Bronchial epithelial cell (primary cell): ENCODE data around the gene LAMB3. TPM values are rescaled to one million over a fixed set of nuclear protein-coding genes. Genes with fewer than 3 reads are reported as not detected.

Experiments
- DNase-seq: peaks from one replicate; pipeline ENCODE4 v3.0.0-alpha.2; 2010; ENCODE audit warnings: low read depth
- FAIRE-seq: peaks from 2 replicates; lab custom pipeline; 2011; peaks lifted over from hg19 to GRCh38; lab: Jason Lieb, UNC
- H3K27me3 ChIP-seq: 2 replicates; pipeline ENCODE4 v1.5.1; 2011; ENCODE audit warnings: low read length; ENCODE audit not compliant: control insufficient read depth, insufficient read depth
- H3K36me3 ChIP-seq: 2 replicates; pipeline ENCODE4 v1.5.1; 2011; ENCODE audit warnings: low read length; ENCODE audit not compliant: control insufficient read depth, insufficient read depth
- H3K4me3 ChIP-seq: 2 replicates; pipeline ENCODE4 v1.5.1; 2011; ENCODE audit warnings: mild to moderate bottlenecking, low read depth, low read length, control low read depth
- CTCF ChIP-seq: IDR thresholded peaks from 2 replicates; pipeline ENCODE4 v1.5.1; 2011; ENCODE audit warnings: mild to moderate bottlenecking, moderate library complexity, low read length, control low read depth, inconsistent platforms; ENCODE audit not compliant: insufficient read depth, severe bottlenecking
- total RNA-seq: library from RNA; depleted of rRNA; stranded (reverse); fragments of >200 nt; gene quantifications from 2 replicates; pipeline ENCODE4 v1.2.1, GENCODE V29; 2014

The LAMB3 gene
- total RNA-seq, 1 donor from 2014 or later, result 3,106 TPM

- Histone ChIP-seq H3K4me3 (peak overlapping the region; percentile 45), H3K27me3 (no peaks in the 10 kb centered on the region), H3K36me3 (no peaks in the 10 kb centered on the region)
- FAIRE-seq (no peak), DNase-seq (no peak)
- peak; percentile 11 for TF ChIP-seq CTCF
Measured at GRCh38 chr1:209675565-209676154, 23.4 kb upstream of the LAMB3 start.

- FAIRE-seq (no peak), DNase-seq (no peak)
- no peaks in the 10 kb centered on the region for H3K27me3 ChIP-seq
- H3K4me3 ChIP-seq, result peak within 1 kb of the TSS; percentile 45
- TF ChIP-seq CTCF, result no peak
- H3K36me3 ChIP-seq, result no peaks in the 10 kb centered on the region
Measured at GRCh38 chr1:209674957-209675564, 22.8 kb upstream of the LAMB3 start, which contains the start of gene G0S2. Gene G0S2 (plus strand): TSS chr1:209675412. CDS start chr1:209675685, 273 bp downstream.

- Histone ChIP-seq H3K4me3 (no peak overlapping the region), H3K36me3 (no peaks in the 10 kb centered on the region), H3K27me3 (no peaks in the 10 kb centered on the region)
- DNase-seq, result no peak
- no peak for FAIRE-seq
- no peak for TF ChIP-seq CTCF
Measured at GRCh38 chr1:209673631-209674417, 21.6 kb upstream of the LAMB3 start.

GRCh38 chr1:209672705-209673630 lies 20.7 kb upstream of the LAMB3 start:
- Histone ChIP-seq H3K27me3 (no peaks in the 10 kb centered on the region), H3K4me3 (no peak overlapping the region), H3K36me3 (no peaks in the 10 kb centered on the region)
- DNase-seq (peak; percentile 90), FAIRE-seq (no peak)
- TF ChIP-seq CTCF, result no peak

- H3K27me3 ChIP-seq, result no peaks in the 10 kb centered on the region
- H3K4me3 ChIP-seq, result no peak overlapping the region
- DNase-seq (peak; percentile 62), FAIRE-seq (no peak)
- no peaks in the 10 kb centered on the region for H3K36me3 ChIP-seq
- no peak for TF ChIP-seq CTCF
Measured at GRCh38 chr1:209670441-209671082, 18.3 kb upstream of the LAMB3 start.
